Cardiac fibroblast (primary cell): ENCODE measurements around the gene STT3B.

ENCODE experiments used
- DNase-seq, 2 donors: peaks; one replicate each; pipeline versions ENCODE4 v3.0.0 to v3.0.0-alpha.2; 2010; ENCODE audit warnings: low read depth in 2 of 2
- H3K4me3 ChIP-seq, 2 donors: replicated peaks in 1 of 2; 1 replicate in 1 of 2; 2 replicates in 1 of 2; pipeline ENCODE4 v1.5.1; 2011; ENCODE audit warnings: low read depth in 2 of 2, low read length in 2 of 2, mild to moderate bottlenecking in 2 of 2, moderate library complexity in 1 of 2
- TF ChIP-seq, protein P1 (sequence below): IDR thresholded peaks from one replicate; pipeline ENCODE4 v1.5.1; 2011; ENCODE audit warnings: low read depth, mild to moderate bottlenecking, low read length, inconsistent platforms

The STT3B gene

DNA sequence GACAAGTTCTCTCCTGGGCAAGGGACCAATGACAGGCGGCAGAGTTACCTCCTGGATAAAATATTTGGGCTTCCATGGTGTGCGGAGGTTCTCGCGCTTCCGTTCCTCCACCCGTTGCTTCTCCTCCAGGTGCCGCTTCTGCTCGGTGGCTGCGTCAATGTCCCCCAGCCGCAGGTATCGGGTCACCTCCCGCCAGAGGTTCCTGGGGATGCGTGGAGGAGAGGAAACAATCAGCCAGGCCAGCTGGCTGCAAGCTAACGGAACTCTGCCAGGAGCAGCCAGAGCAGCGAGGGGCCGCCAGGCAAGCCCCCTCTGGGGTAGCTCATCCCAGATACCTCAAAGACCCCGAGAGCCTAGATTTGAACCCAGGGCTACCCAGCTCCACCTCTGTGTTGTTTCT, 131.3 kb downstream of the STT3B start:
- no peak overlapping the region for H3K4me3 ChIP-seq
- TF ChIP-seq, protein P1, sequence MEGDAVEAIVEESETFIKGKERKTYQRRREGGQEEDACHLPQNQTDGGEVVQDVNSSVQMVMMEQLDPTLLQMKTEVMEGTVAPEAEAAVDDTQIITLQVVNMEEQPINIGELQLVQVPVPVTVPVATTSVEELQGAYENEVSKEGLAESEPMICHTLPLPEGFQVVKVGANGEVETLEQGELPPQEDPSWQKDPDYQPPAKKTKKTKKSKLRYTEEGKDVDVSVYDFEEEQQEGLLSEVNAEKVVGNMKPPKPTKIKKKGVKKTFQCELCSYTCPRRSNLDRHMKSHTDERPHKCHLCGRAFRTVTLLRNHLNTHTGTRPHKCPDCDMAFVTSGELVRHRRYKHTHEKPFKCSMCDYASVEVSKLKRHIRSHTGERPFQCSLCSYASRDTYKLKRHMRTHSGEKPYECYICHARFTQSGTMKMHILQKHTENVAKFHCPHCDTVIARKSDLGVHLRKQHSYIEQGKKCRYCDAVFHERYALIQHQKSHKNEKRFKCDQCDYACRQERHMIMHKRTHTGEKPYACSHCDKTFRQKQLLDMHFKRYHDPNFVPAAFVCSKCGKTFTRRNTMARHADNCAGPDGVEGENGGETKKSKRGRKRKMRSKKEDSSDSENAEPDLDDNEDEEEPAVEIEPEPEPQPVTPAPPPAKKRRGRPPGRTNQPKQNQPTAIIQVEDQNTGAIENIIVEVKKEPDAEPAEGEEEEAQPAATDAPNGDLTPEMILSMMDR = no peak
- DNase-seq = no peak

DNA sequence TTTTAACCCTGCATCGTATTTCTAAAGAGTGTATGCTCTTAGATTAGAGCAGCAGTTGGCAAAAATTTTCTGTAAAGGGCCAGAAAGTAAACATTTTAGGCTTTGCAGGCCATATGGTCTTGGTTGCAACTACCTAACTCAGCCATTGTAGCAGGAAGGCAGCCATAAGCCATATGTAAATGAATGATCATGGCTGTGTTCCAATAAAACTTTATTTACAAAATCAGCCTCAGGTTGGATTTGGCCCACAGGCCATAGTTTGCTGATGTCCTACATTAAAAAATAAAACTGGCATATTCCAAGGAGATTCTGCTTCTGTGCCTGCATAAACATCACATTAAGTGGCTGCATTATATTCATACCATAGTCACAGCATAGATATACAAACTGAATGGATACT, 134.9 kb downstream of the STT3B start:
- no peak overlapping the region for H3K4me3 ChIP-seq
- DNase-seq = no peak
- TF ChIP-seq, protein P1 = no peak

DNA sequence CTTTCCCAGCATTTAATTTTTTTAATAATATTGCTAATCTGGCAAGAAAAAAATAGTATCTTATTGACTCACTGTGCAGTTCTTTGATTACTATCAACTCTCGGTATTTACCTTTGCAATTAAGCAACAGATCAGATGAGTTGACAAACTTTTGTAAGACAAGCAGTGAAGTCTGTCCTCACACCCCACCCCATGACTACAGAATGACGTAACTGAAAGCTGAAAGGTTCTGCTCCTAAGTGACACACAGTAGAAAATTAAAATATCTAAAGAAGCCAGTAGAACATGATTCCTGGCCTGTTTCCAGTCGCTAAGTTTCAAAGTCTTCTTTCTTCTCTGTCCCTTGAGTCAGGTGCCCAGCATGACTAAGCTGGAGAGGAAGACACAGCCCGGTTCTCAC, 135.5 kb downstream of the STT3B start:
- no peak overlapping the region for H3K4me3 ChIP-seq
- TF ChIP-seq, protein P1 = no peak
- no peak for DNase-seq

DNA sequence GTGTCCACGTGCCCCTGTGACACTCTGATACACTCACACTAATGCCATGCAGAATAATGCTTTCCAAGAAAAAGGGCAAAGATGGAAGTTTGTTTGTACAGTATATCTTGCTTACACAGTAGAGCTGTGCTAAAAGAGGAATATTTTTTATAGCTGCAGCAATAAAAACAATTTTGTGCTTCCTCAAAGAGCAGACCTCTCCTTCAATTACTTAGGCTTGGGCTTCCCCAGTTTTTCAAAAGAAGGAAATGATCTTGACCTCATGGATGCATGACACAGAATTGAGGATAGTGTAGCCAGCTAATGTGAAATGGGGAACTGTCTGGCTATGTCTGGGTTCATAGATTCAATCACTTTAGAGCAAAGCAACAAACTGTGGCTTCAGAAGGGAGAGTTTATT, 137.4 kb downstream of the STT3B start:
- TF ChIP-seq, protein P1 = no peak
- no peak overlapping the region for H3K4me3 ChIP-seq
- no peak for DNase-seq

DNA sequence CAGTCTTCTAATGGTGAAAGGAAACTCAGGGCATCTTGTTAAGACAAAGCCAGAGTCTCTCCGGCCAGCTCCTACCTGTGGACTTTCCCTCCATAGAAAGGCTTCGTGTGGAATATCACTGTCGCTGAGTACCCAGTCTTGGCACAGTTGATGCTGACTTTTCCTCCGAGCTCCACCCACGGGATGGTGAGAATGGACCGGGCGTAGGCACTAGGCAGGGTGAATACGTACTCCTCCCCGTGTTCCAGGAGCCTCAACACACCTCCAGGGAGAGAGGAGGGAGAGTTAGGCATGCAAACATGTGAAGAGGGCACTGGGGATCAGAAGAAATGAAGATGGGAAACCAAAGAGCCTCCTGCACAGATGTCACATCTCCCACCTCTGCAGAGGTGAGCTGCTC, 138.0 kb downstream of the STT3B start:
- no peak for DNase-seq
- TF ChIP-seq, protein P1 = no peak
- H3K4me3 ChIP-seq = no peak overlapping the region

DNA sequence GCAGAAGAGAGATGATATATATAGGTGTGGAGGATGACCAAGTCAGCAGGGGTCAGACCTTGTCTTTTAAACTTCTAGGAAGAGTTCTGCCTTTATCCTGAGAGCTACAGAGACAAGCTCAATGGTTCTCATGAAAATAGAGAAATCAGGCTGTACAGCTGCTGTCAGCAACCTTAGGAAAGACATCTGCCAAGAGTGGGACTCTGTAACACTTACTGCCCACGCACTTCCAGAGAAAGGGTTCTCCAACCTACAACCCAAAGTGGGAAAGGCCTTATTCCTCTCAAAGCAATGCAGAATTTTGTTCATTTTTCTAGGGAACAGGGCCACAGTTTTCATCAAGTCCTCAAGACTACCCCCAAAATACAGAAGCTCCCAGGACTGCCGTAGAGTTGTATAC, 138.7 kb downstream of the STT3B start:
- no peak overlapping the region for H3K4me3 ChIP-seq
- TF ChIP-seq, protein P1 = no peak
- no peak for DNase-seq

DNA sequence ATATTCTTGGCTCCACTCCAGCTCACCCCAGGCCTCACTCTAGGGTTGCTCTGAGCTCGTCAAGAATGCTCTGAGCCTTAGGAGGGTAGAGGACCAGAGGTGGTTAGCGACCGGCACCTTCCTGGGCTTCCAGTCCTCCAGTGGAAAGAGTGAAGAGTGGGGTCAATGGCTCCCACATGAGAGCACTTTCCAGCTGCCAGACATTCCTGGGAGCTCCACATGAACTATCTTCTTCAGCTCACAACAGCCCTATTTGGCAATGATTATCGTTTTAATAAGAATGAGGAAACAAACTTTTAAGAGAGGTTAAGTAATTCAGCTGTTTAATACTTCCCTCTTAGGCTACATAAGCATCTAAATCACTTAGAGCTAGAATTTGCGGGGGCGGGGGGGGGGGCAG, 139.3 kb downstream of the STT3B start:
- DNase-seq = peak in 1 of 2 donors; percentile 10
- no peak overlapping the region for H3K4me3 ChIP-seq
- TF ChIP-seq, protein P1 = no peak
